Trophoblast cell (in vitro differentiated cells and primary cell): ENCODE measurements around the gene VAMP1.
A peak's percentile ranks its signal among the peaks of the same experiment; 100 is the strongest.
"Not testable (repeated sequence)": the region's sequence is repeated elsewhere in the genome, so short reads cannot be mapped to it uniquely, and the experiment has no call there.

Source experiments
- DNase-seq, 2 donors: peaks; one replicate each; pipeline ENCODE4 v3.0.0-alpha.2; 2016
- H2AFZ ChIP-seq: 2 replicates; pipeline ENCODE4 v1.6.1; 2013; ENCODE audit warnings: low read length, moderate library complexity, mild to moderate bottlenecking; ENCODE audit not compliant: insufficient read depth, poor library complexity
- H2AK5ac ChIP-seq: 2 replicates; pipeline ENCODE4 v1.6.1; 2013; ENCODE audit warnings: mild to moderate bottlenecking, low read length
- H2BK120ac ChIP-seq: 2 replicates; pipeline ENCODE4 v1.6.1; 2013; ENCODE audit warnings: low read length, mild to moderate bottlenecking, moderate library complexity; ENCODE audit not compliant: insufficient read depth, poor library complexity
- H2BK12ac ChIP-seq: 2 replicates; pipeline ENCODE4 v1.6.1; 2013; ENCODE audit warnings: mild to moderate bottlenecking, low read length, moderate library complexity
- H2BK5ac ChIP-seq: 2 replicates; pipeline ENCODE4 v1.6.1; 2013; ENCODE audit warnings: low read length, low read depth, moderate library complexity, mild to moderate bottlenecking; ENCODE audit not compliant: poor library complexity
- H3K14ac ChIP-seq: 2 replicates; pipeline ENCODE4 v1.6.1; 2013; ENCODE audit warnings: mild to moderate bottlenecking, low read length
- H3K18ac ChIP-seq: 2 replicates; pipeline ENCODE4 v1.6.1; 2013; ENCODE audit warnings: mild to moderate bottlenecking, low read length
- H3K23ac ChIP-seq: 2 replicates; pipeline ENCODE4 v1.6.1; 2013; ENCODE audit warnings: low read length
- H3K27ac ChIP-seq: 2 replicates; pipeline ENCODE4 v1.5.1; 2013; ENCODE audit warnings: low read depth, mild to moderate bottlenecking, inconsistent platforms, low read length, moderate library complexity
- H3K27me3 ChIP-seq: 2 replicates; pipeline ENCODE4 v1.6.1; 2013; ENCODE audit warnings: inconsistent platforms, mild to moderate bottlenecking, low read length, moderate library complexity; ENCODE audit not compliant: insufficient read depth
- H3K36me3 ChIP-seq, 2 experiments: 1 replicate in 1 of 2; 2 replicates in 1 of 2; pipeline ENCODE4 v1.6.1; 2013; ENCODE audit warnings: low read length in 2 of 2, mild to moderate bottlenecking in 2 of 2, moderate library complexity in 1 of 2; ENCODE audit not compliant: insufficient read depth in 2 of 2, control insufficient read depth in 1 of 2
- H3K4ac ChIP-seq: 2 replicates; pipeline ENCODE4 v1.6.1; 2013; ENCODE audit warnings: low read depth, mild to moderate bottlenecking, low read length, moderate library complexity
- H3K4me1 ChIP-seq, 2 experiments: 1 replicate in 1 of 2; 2 replicates in 1 of 2; pipeline ENCODE4 v1.6.1; 2013; ENCODE audit warnings: low read length in 2 of 2, mild to moderate bottlenecking in 2 of 2, moderate library complexity in 1 of 2; ENCODE audit not compliant: insufficient read depth in 2 of 2, control insufficient read depth in 1 of 2
- H3K4me2 ChIP-seq: 2 replicates; pipeline ENCODE4 v1.6.1; 2013; ENCODE audit warnings: inconsistent platforms, mild to moderate bottlenecking, low read length, moderate library complexity
- H3K4me3 ChIP-seq: 2 replicates; pipeline ENCODE4 v1.5.1; 2013; ENCODE audit warnings: mild to moderate bottlenecking, low read depth, low read length, inconsistent platforms
- H3K79me1 ChIP-seq: one replicate; pipeline ENCODE4 v1.6.1; 2013; ENCODE audit warnings: low read length
- H3K79me2 ChIP-seq: 2 replicates; pipeline ENCODE4 v1.6.1; 2013; ENCODE audit warnings: low read length, mild to moderate bottlenecking; ENCODE audit not compliant: control insufficient read depth, insufficient read depth, poor library complexity
- H3K9ac ChIP-seq: 2 replicates; pipeline ENCODE4 v1.6.1; 2013; ENCODE audit warnings: mild to moderate bottlenecking, low read length
- H3K9me3 ChIP-seq: 2 replicates; pipeline ENCODE4 v1.6.1; 2013; ENCODE audit warnings: low read depth, mild to moderate bottlenecking, control low read depth, inconsistent platforms, low read length; ENCODE audit not compliant: insufficient read depth
- H4K12ac ChIP-seq: 2 replicates; pipeline ENCODE4 v1.6.1; 2013; ENCODE audit warnings: low read depth, mild to moderate bottlenecking, low read length, moderate library complexity
- H4K8ac ChIP-seq: 2 replicates; pipeline ENCODE4 v1.6.1; 2013; ENCODE audit warnings: low read depth, mild to moderate bottlenecking, low read length, moderate library complexity
- H4K91ac ChIP-seq: one replicate; pipeline ENCODE4 v1.6.1; 2013; ENCODE audit warnings: low read depth, mild to moderate bottlenecking, low read length, moderate library complexity
- WGBS: extraction: QIAGEN DNeasy Blood & Tissue Kit; methylation state at CpG from one replicate; pipeline ENCODE4 v1.1.7; 2013; ENCODE audit warnings: missing lambda C conversion rate; ENCODE audit not compliant: insufficient read length, insufficient coverage; ENCODE audit errors: extremely low coverage; 5-methylcytosine and 5-hydroxymethylcytosine counted together

VAMP1 gene

GRCh38 chr12:6500466-6500865 lies 30.0 kb upstream of the VAMP1 start:
- Histone ChIP-seq H4K91ac (no peak overlapping the region), H3K79me1 (no peaks in the 10 kb centered on the region), H3K9me3 (peaks cover 2% of the 10 kb centered on the region), H3K27me3 (no peaks in the 10 kb centered on the region), H3K9ac (no peak overlapping the region), H2AFZ (no peak overlapping the region), H3K4me1 (no peaks in the 10 kb centered on the region), H3K4ac (no peak overlapping the region), H3K4me3 (no peak overlapping the region), H2AK5ac (no peak overlapping the region), H4K12ac (no peak overlapping the region), H3K27ac (no peak overlapping the region), H2BK5ac (no peak overlapping the region), H2BK12ac (no peak overlapping the region), H3K14ac (no peak overlapping the region), H3K4me2 (no peak overlapping the region), H3K36me3 (peaks cover 22 to 27% of the 10 kb centered on the region in 2 experiments), H2BK120ac (no peak overlapping the region), H3K18ac (no peak overlapping the region), H3K79me2 (no peaks in the 10 kb centered on the region), H4K8ac (no peak overlapping the region), H3K23ac (no peak overlapping the region)
- DNase-seq: no peak
- WGBS: no CpG with 5 or more reads among the region's 2 CpGs

GRCh38 chr12:6497291-6497690 lies 26.8 kb upstream of the VAMP1 start:
- not testable (repeated sequence) for H4K91ac ChIP-seq, H4K8ac ChIP-seq, H3K4me1 ChIP-seq, H3K18ac ChIP-seq, H4K12ac ChIP-seq, H2BK12ac ChIP-seq, H2AK5ac ChIP-seq, H2BK5ac ChIP-seq, H3K27me3 ChIP-seq, H3K4me3 ChIP-seq, H3K27ac ChIP-seq, H3K9me3 ChIP-seq, DNase-seq, H3K9ac ChIP-seq, H3K23ac ChIP-seq, H2AFZ ChIP-seq, H3K79me2 ChIP-seq, H3K4ac ChIP-seq, H3K14ac ChIP-seq, H3K79me1 ChIP-seq, H2BK120ac ChIP-seq, H3K4me2 ChIP-seq
- peaks cover 17 to 22% of the 10 kb centered on the region in 2 experiments for H3K36me3 ChIP-seq
- no CpG with 5 or more reads among the region's 3 CpGs for WGBS

GRCh38 chr12:6494968-6495367 lies 24.5 kb upstream of the VAMP1 start:
- H3K14ac ChIP-seq: no peak overlapping the region
- H3K9ac ChIP-seq: no peak overlapping the region
- no peak overlapping the region for H3K18ac ChIP-seq
- H4K12ac ChIP-seq: no peak overlapping the region
- no CpG with 5 or more reads among the region's 1 CpG for WGBS
- H2BK120ac ChIP-seq: no peak overlapping the region
- no peak overlapping the region for H4K8ac ChIP-seq
- no peak overlapping the region for H2AK5ac ChIP-seq
- peaks cover 2% of the 10 kb centered on the region for H3K9me3 ChIP-seq
- H3K4me2 ChIP-seq: peak overlapping the region; percentile 85
- H3K27me3 ChIP-seq: no peaks in the 10 kb centered on the region
- no peak overlapping the region for H4K91ac ChIP-seq
- peaks cover 8% of the 10 kb centered on the region for H3K79me1 ChIP-seq
- H3K23ac ChIP-seq: no peak overlapping the region
- no peak overlapping the region for H3K27ac ChIP-seq
- H2BK5ac ChIP-seq: no peak overlapping the region
- no peak overlapping the region for H3K4ac ChIP-seq
- no peak overlapping the region for H2AFZ ChIP-seq
- DNase-seq: no peak
- peaks cover 17 to 23% of the 10 kb centered on the region in 2 experiments for H3K36me3 ChIP-seq
- H3K79me2 ChIP-seq: peaks cover 5% of the 10 kb centered on the region
- no peak overlapping the region for H2BK12ac ChIP-seq
- H3K4me3 ChIP-seq: no peak overlapping the region
- peaks cover 0 to 6% of the 10 kb centered on the region in 2 experiments for H3K4me1 ChIP-seq

- H2AFZ ChIP-seq: peak overlapping the region; percentile 89
- H2BK120ac ChIP-seq: no peak overlapping the region
- peak overlapping the region; percentile 77 for H3K27ac ChIP-seq
- peaks cover 8% of the 10 kb centered on the region for H3K79me1 ChIP-seq
- H3K4me2 ChIP-seq: peak overlapping the region; percentile 85
- no peak overlapping the region for H4K12ac ChIP-seq
- no peak overlapping the region for H3K23ac ChIP-seq
- peaks cover 0 to 6% of the 10 kb centered on the region in 2 experiments for H3K4me1 ChIP-seq
- peak overlapping the region; percentile 79 for H3K4me3 ChIP-seq
- DNase-seq: no peak
- no peak overlapping the region for H3K18ac ChIP-seq
- no peak overlapping the region for H2BK5ac ChIP-seq
- H3K9me3 ChIP-seq: peaks cover 2% of the 10 kb centered on the region
- no peaks in the 10 kb centered on the region for H3K27me3 ChIP-seq
- no CpG with 5 or more reads among the region's 14 CpGs for WGBS
- no peak overlapping the region for H2BK12ac ChIP-seq
- no peak overlapping the region for H3K4ac ChIP-seq
- H2AK5ac ChIP-seq: no peak overlapping the region
- peaks cover 11 to 17% of the 10 kb centered on the region in 2 experiments for H3K36me3 ChIP-seq
- H4K8ac ChIP-seq: no peak overlapping the region
- peaks cover 5% of the 10 kb centered on the region for H3K79me2 ChIP-seq
- no peak overlapping the region for H3K14ac ChIP-seq
- no peak overlapping the region for H4K91ac ChIP-seq
- peak overlapping the region; percentile 81 for H3K9ac ChIP-seq
These were observed 23.8 kb upstream of the VAMP1 start for GRCh38 chr12:6494258-6494743.
